HepG2 (cell line): ENCODE data around the gene RPS2. TPM values are rescaled to one million over a fixed set of nuclear protein-coding genes. Genes with fewer than 3 reads are reported as not detected.

Source experiments
- ATM ChIP-seq: fragments of 450-650 bp; IDR thresholded peaks from 2 replicates; pipeline ENCODE4 v1.7.1; 2017; ENCODE audit warnings: mild to moderate bottlenecking, borderline replicate concordance
- ETV5 ChIP-seq: IDR thresholded peaks from 2 replicates; pipeline ENCODE4 v1.6.1; 2018; ENCODE audit warnings: missing biosample characterization, missing genetic modification reagents, inconsistent platforms, borderline replicate concordance
- FOXA1 ChIP-seq, 2 experiments: fragments of 450-650 bp in 1 of 2; sonication (generic) in 1 of 2; formaldehyde crosslinking in 1 of 2; IDR thresholded peaks; 2 replicates each; pipeline versions ENCODE4 v1.4.0 to v1.6.1; 2016 to 2020; ENCODE audit warnings: missing genetic modification reagents in 1 of 2
- FOXJ3 ChIP-seq: sonication (generic); formaldehyde crosslinking; IDR thresholded peaks from 2 replicates; pipeline ENCODE4 v1.4.0; 2020; ENCODE audit warnings: missing genetic modification reagents, mild to moderate bottlenecking, borderline replicate concordance
- HNF4A ChIP-seq: sonication (generic); formaldehyde crosslinking; IDR thresholded peaks from 2 replicates; pipeline ENCODE4 v1.4.0; 2020; ENCODE audit warnings: missing genetic modification reagents
- HOXA9 ChIP-seq: sonication (generic); formaldehyde crosslinking; IDR thresholded peaks from 2 replicates; pipeline ENCODE4 v1.8.1; 2022; ENCODE audit warnings: missing genetic modification reagents, mild to moderate bottlenecking, moderate library complexity, borderline replicate concordance
- KLF11 ChIP-seq: IDR thresholded peaks from 2 replicates; pipeline ENCODE4 v1.6.1; 2016; ENCODE audit warnings: missing compliant biosample characterization
- KLF6 ChIP-seq: IDR thresholded peaks from 2 replicates; pipeline ENCODE4 v1.8.0; 2016; ENCODE audit warnings: missing biosample characterization, missing genetic modification reagents
- NFE2 ChIP-seq: sonication (generic); formaldehyde crosslinking; IDR thresholded peaks from 2 replicates; pipeline ENCODE4 v1.4.0; 2020; ENCODE audit warnings: missing genetic modification reagents
- NFKB2 ChIP-seq: sonication (generic); formaldehyde crosslinking; IDR thresholded peaks from 2 replicates; pipeline ENCODE4 v1.4.0; 2020; ENCODE audit warnings: missing genetic modification reagents, borderline replicate concordance
- NFRKB ChIP-seq: fragments of 450-650 bp; IDR thresholded peaks from 2 replicates; pipeline ENCODE4 v1.6.1; 2017
- PAF1 ChIP-seq: IDR thresholded peaks from 2 replicates; pipeline ENCODE4 v1.6.1; 2016; ENCODE audit warnings: missing genetic modification reagents, missing compliant biosample characterization
- RXRA ChIP-seq: sonication (generic); formaldehyde crosslinking; IDR thresholded peaks from 2 replicates; pipeline ENCODE4 v1.5.1; 2020; ENCODE audit warnings: missing genetic modification reagents
- SKI ChIP-seq: fragments of 450-650 bp; IDR thresholded peaks from one replicate; pipeline ENCODE4 v1.6.1; 2018; ENCODE audit warnings: mild to moderate bottlenecking; ENCODE audit not compliant: partially characterized antibody
- SMC3 ChIP-seq: IDR thresholded peaks from 2 replicates; pipeline ENCODE4 v1.6.1; 2011; ENCODE audit warnings: low read length, improper control_type of control experiment
- SNAPC2 ChIP-seq: sonication (generic); formaldehyde crosslinking; IDR thresholded peaks from 2 replicates; pipeline ENCODE4 v1.8.1; 2022; ENCODE audit warnings: mild to moderate bottlenecking, missing genetic modification reagents
- TBX3 ChIP-seq: fragments of 450-650 bp; IDR thresholded peaks from 2 replicates; pipeline ENCODE4 v1.6.1; 2017; ENCODE audit warnings: antibody characterized with exemption, mild to moderate bottlenecking, inconsistent platforms, borderline replicate concordance
- XRCC5 ChIP-seq: fragments of 200-400 bp; formaldehyde crosslinking; optimal IDR thresholded peaks from 2 replicates; pipeline ENCODE3; 2017; ENCODE audit warnings: mild to moderate bottlenecking, low read length
- ZBTB8A ChIP-seq: sonication (generic); formaldehyde crosslinking; IDR thresholded peaks from 2 replicates; pipeline ENCODE4 v1.4.0; 2020; ENCODE audit warnings: mild to moderate bottlenecking, low read depth, missing genetic modification reagents, borderline replicate concordance
- ZFP36L1 ChIP-seq: sonication (generic); formaldehyde crosslinking; IDR thresholded peaks from 2 replicates; pipeline ENCODE4 v1.8.0; 2022; ENCODE audit warnings: mild to moderate bottlenecking, missing genetic modification reagents, moderate library complexity
- ZKSCAN5 ChIP-seq: sonication (generic); formaldehyde crosslinking; IDR thresholded peaks from 2 replicates; pipeline ENCODE4 v1.5.1; 2020; ENCODE audit warnings: mild to moderate bottlenecking, missing genetic modification reagents
- ZNF382 ChIP-seq: sonication (generic); formaldehyde crosslinking; IDR thresholded peaks from 2 replicates; pipeline ENCODE4 v1.5.0; 2020; ENCODE audit warnings: missing genetic modification reagents, mild to moderate bottlenecking, borderline replicate concordance
- ZNF446 ChIP-seq: sonication (generic); formaldehyde crosslinking; IDR thresholded peaks from 2 replicates; pipeline ENCODE4 v1.5.0; 2020; ENCODE audit warnings: mild to moderate bottlenecking, missing genetic modification reagents
- ZNF510 ChIP-seq: sonication (generic); formaldehyde crosslinking; IDR thresholded peaks from 2 replicates; pipeline ENCODE4 v1.4.0; 2020; ENCODE audit warnings: low read depth, mild to moderate bottlenecking, missing genetic modification reagents
- ZNF577 ChIP-seq: sonication (generic); formaldehyde crosslinking; IDR thresholded peaks from 2 replicates; pipeline ENCODE4 v1.4.0; 2020; ENCODE audit warnings: mild to moderate bottlenecking, low read depth, missing genetic modification reagents, borderline replicate concordance
- ZNF720 ChIP-seq: sonication (generic); formaldehyde crosslinking; IDR thresholded peaks from 2 replicates; pipeline ENCODE4 v1.4.0; 2020; ENCODE audit warnings: missing genetic modification reagents
- ZNF749 ChIP-seq: sonication (generic); formaldehyde crosslinking; IDR thresholded peaks from 2 replicates; pipeline ENCODE4 v1.8.0; 2022; ENCODE audit warnings: mild to moderate bottlenecking, missing genetic modification reagents, moderate library complexity, borderline replicate concordance
- ZNF781 ChIP-seq: sonication (generic); formaldehyde crosslinking; IDR thresholded peaks from 2 replicates; pipeline ENCODE4 v1.5.1; 2020; ENCODE audit warnings: borderline replicate concordance, mild to moderate bottlenecking, missing genetic modification reagents; ENCODE audit errors: not compliant biosample characterization
- ZNF782 ChIP-seq: sonication (generic); formaldehyde crosslinking; IDR thresholded peaks from 2 replicates; pipeline ENCODE4 v1.4.0; 2020; ENCODE audit warnings: missing genetic modification reagents, mild to moderate bottlenecking, borderline replicate concordance
- ZSCAN21 ChIP-seq: sonication (generic); formaldehyde crosslinking; IDR thresholded peaks from 2 replicates; pipeline ENCODE4 v1.8.0; 2022; ENCODE audit warnings: mild to moderate bottlenecking, missing genetic modification reagents, moderate library complexity, borderline replicate concordance
- polyA plus RNA-seq, 8 experiments: library from polyadenylated mRNA; depleted of rRNA in 3 of 8; stranded (reverse) in 7 of 8; unstranded in 1 of 8; fragments of >200 nt; fragmentation: Illumina TruSeq in 4 of 8; extraction: Trizol in 4 of 8; gene quantifications; 2 replicates each; pipeline versions ENCODE4 v1.2.1 to v1.2.3, GENCODE V29; 2011 to 2016; ENCODE audit warnings: low read depth in 4 of 8, missing spikeins in 1 of 8, mixed read lengths in 1 of 8; ENCODE audit not compliant: insufficient read depth in 1 of 8
- total RNA-seq, 5 experiments: library from RNA; depleted of rRNA; stranded (reverse); fragments of >200 nt; fragmentation: Illumina TruSeq; extraction: Trizol; gene quantifications; 2 replicates each; pipeline ENCODE4 v1.2.3, GENCODE V29; 2016; ENCODE audit warnings: low read depth in 1 of 5
- TF ChIP-seq, protein P1 (sequence below): sonication (generic); formaldehyde crosslinking; IDR thresholded peaks from 2 replicates; pipeline ENCODE4 v1.5.1; 2020; ENCODE audit warnings: mild to moderate bottlenecking, missing genetic modification reagents, borderline replicate concordance

Gene RPS2
- total and polyA plus RNA-seq, 2 of the 13 experiments (the other 11 are each of a cell fraction or from before 2014, with no cell fraction given): 1,908 to 4,514 TPM

DNA sequence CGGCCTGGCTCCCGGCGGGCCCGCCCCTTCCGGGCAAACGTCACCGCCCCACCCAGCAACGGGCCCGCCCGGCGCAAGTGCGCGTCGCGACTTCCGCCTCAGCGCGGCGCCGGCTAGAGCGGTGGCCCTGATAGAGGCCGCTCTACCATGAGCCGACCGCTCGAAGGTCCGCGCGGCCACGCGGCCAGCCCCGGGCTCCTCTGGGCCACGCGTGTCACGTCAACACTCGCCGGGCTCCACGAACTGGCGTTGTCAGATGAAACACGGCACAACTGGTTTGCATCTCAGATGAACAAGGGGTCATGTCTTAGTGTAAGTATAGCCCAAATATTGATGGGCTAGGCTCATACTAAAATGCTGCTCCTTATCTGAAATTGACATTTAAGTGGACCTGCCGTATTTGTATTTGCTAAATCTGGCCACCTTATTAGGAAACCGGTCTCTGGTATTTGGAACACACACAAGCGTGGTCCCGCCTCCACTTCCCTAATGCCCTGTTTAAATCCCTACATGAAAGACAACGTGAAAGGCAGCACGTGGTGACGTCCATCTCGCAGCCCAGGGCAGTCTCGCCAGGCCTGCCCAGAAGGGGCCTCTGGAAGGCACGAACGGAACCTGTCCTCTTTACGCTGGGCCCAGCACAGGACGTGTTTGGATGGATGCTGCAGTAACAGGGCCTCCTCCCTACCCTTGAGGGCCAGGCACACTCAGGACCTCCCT lies 45.3 kb upstream of the RPS2 start, which contains the start of gene ZNF598 (continued):
- TF ChIP-seq ZKSCAN5 (CRISPR knock-in tag) (no peak), ETV5 (CRISPR knock-in tag) (peak; percentile 23; the same call in 1 of the 2 replicates), ZNF446 (CRISPR knock-in tag) (peak; percentile 59), ZNF577 (CRISPR knock-in tag) (no peak), SKI (no peak), HNF4A (no peak), KLF11 (CRISPR knock-in tag) (no peak), ZNF749 (CRISPR knock-in tag) (no peak), ZNF781 (CRISPR knock-in tag) (peak; percentile 83), ATM (no peak), HOXA9 (peak; percentile 35; the same call in 1 of the 2 replicates), TBX3 (no peak), NFE2 (no peak), ZNF382 (CRISPR knock-in tag) (no peak), ZNF720 (no peak), NFKB2 (CRISPR knock-in tag) (peak; percentile 69; the same call in 1 of the 2 replicates), FOXA1 (IDR thresholded peaks at IDR 0.05) (no peak), FOXA1 (CRISPR knock-in tag; IDR thresholded peaks at IDR 0.05) (no peak), ZFP36L1 (CRISPR knock-in tag) (no peak), RXRA (peak; percentile 30), ZNF510 (CRISPR knock-in tag) (no peak), ZNF782 (no peak; the same call in 1 of the 2 replicates), ZBTB8A (CRISPR knock-in tag) (no peak), XRCC5 (no peak), NFRKB (no peak), ZSCAN21 (CRISPR knock-in tag) (no peak), KLF6 (CRISPR knock-in tag) (peak; percentile 70), SNAPC2 (CRISPR knock-in tag) (no peak), SMC3 (no peak), FOXJ3 (no peak), PAF1 (no peak)
- TF ChIP-seq, protein P1, sequence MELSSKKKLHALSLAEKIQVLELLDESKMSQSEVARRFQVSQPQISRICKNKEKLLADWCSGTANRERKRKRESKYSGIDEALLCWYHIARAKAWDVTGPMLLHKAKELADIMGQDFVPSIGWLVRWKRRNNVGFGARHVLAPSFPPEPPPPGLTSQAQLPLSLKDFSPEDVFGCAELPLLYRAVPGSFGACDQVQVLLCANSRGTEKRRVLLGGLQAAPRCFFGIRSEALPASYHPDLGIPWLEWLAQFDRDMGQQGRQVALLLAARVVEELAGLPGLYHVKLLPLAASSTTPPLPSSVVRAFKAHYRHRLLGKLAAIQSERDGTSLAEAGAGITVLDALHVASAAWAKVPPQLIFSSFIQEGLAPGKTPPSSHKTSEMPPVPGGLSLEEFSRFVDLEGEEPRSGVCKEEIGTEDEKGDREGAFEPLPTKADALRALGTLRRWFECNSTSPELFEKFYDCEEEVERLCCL (CRISPR knock-in tag): no peak
